BLaER1 (cell line): ENCODE data around the gene TIRAP.
A peak's percentile ranks its signal among the peaks of the same experiment; 100 is the strongest.
"Not testable (repeated sequence)": the region's sequence is repeated elsewhere in the genome, so short reads cannot be mapped to it uniquely, and the experiment has no call there.

Source experiments
- H3K27ac ChIP-seq: shearing (Covaris generic); formaldehyde crosslinking; 2 replicates; pipeline ENCODE4 v1.8.1; 2022
- H3K27me3 ChIP-seq: shearing (Covaris generic); formaldehyde crosslinking; 2 replicates; pipeline ENCODE4 v1.8.1; 2022
- H3K36me3 ChIP-seq: shearing (Covaris generic); formaldehyde crosslinking; 2 replicates; pipeline ENCODE4 v1.8.1; 2022
- H3K4me1 ChIP-seq: shearing (Covaris generic); formaldehyde crosslinking; 2 replicates; pipeline ENCODE4 v1.8.1; 2022
- H3K4me2 ChIP-seq: shearing (Covaris generic); formaldehyde crosslinking; 2 replicates; pipeline ENCODE4 v1.8.1; 2022
- H3K4me3 ChIP-seq: shearing (Covaris generic); formaldehyde crosslinking; 2 replicates; pipeline ENCODE4 v1.8.1; 2022
- H3K9ac ChIP-seq: shearing (Covaris generic); formaldehyde crosslinking; 2 replicates; pipeline ENCODE4 v1.8.1; 2022
- H3K9me3 ChIP-seq: shearing (Covaris generic); formaldehyde crosslinking; 2 replicates; pipeline ENCODE4 v1.8.1; 2022
- H4K20me1 ChIP-seq: shearing (Covaris generic); formaldehyde crosslinking; 2 replicates; pipeline ENCODE4 v1.8.1; 2022
- Cebpa-rat ChIP-seq: shearing (Covaris generic); IDR thresholded peaks from 2 replicates; pipeline ENCODE4 v1.8.1; 2022

TIRAP gene

DNA sequence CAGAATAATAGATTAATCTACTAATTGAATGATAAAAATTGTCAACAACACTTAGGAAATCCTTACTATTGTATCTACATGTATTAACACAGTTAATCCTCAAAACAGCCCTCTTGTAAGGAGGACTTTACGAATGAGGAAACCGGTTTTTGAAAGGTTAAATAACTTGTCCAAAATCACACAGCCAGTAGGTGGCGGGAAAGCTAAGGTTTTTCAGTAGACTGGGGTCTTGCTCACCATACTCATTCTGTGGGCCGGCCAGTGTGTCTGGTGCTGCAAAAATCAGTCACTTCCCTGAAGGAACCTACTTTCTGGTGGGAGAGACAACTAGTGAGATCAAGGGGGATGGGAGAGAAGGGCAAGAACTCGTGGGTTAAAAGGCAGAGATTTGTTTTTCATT, 24.8 kb downstream of the TIRAP start:
- Histone ChIP-seq H3K4me3 (no peak overlapping the region), H3K27ac (no peak overlapping the region), H3K27me3 (no peaks in the 10 kb centered on the region), H3K9ac (no peak overlapping the region), H3K4me2 (no peak overlapping the region), H3K4me1 (peaks cover 42% of the 10 kb centered on the region), H3K9me3 (no peaks in the 10 kb centered on the region), H4K20me1 (0 out of 2 replicates have a peak, but pooled peaks cover 15% of the 10 kb centered on the region), H3K36me3 (peaks cover 49% of the 10 kb centered on the region)
- TF ChIP-seq Cebpa-rat, result no peak

DNA sequence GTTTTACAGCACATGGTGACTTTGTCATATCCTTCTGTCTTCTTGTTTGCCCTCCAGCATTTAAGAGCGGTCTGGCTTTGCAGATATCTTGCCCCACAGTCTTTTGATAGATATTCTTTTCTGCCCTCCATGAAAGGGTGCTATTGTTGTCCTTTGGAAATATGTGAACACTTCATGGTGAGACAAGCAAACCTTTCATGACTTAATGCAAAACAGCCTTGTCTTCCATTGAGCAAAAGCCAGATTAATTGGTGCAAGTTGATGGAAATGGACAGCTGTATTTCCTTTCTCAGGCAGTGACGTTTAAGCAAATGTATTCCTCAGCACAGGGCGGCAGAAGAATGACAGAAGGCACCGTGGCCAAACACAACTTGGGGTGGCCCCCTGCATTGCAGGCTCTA, 25.4 kb downstream of the TIRAP start:
- no peak overlapping the region for H3K9ac ChIP-seq
- no peak overlapping the region for H3K27ac ChIP-seq
- no peaks in the 10 kb centered on the region for H3K27me3 ChIP-seq
- no peak overlapping the region for H3K4me3 ChIP-seq
- no peak for TF ChIP-seq Cebpa-rat
- H4K20me1 ChIP-seq, result 0 out of 2 replicates have a peak, but pooled peaks cover 15% of the 10 kb centered on the region
- H3K9me3 ChIP-seq, result no peaks in the 10 kb centered on the region
- peaks cover 55% of the 10 kb centered on the region for H3K36me3 ChIP-seq
- H3K4me2 ChIP-seq, result no peak overlapping the region
- H3K4me1 ChIP-seq, result peaks cover 37% of the 10 kb centered on the region

DNA sequence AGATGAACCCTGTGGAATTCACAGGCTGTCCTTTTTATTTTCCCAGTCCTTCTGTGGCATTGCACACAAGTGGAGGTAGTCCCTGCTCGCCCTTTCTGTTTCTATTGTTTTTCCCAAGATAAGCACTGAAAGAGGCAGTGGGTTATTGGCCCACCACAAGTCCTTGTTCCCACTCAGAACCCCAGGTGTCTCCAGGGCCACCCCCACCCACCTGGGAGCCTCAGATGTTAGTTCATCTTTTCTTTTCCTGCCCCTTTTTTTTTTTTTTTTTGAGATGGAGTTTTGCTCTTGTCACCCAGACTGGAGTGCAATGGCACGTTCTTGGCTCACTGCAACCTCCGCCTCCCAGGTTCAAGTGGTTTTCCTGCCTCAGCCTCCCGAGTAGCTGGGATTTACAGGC, 25.9 kb downstream of the TIRAP start:
- Histone ChIP-seq H3K4me1 (peaks cover 36% of the 10 kb centered on the region), H4K20me1 (0 out of 2 replicates have a peak, but pooled peaks cover 15% of the 10 kb centered on the region), H3K36me3 (peaks cover 60% of the 10 kb centered on the region)
- not testable (repeated sequence) for H3K27ac ChIP-seq, H3K4me2 ChIP-seq, H3K27me3 ChIP-seq, H3K9me3 ChIP-seq, H3K4me3 ChIP-seq, H3K9ac ChIP-seq

DNA sequence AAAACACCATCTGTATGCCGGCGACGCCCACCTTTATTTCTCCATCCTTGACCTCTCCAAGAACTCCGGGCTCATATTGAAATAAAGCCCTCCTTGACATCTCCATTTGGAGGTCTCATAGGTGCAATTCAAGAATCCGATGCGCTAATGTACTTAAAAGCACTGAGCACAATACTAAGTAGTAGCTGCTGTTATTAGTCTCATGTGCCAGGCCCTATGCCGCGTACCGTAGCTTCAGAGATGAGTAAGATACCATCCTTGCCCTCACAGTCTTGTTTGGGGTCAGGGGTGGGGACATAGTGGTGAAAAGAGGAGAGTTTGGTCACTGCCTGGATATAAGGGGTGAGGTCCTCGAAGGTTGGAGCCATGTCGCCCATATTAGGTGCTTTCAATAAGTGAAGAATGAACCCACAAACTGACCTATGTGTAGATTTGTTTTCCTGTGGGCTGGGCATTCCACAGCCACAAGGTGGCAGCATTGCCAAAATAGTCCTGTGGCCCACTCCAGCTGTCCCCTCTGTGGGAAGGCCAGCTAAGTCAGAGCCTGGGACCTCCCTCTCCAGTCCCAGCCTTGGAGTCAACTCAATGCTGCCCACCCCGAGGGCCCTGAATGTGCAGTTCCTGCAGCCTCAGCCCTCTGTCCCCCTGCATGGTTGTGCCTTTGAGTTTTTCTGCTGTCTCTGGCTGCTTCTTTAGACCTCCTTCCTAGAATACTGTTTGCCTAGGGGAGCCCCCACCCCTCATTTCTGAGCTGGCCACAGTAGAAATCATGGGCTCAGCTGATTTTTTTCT, 27.5 kb downstream of the TIRAP start:
- Histone ChIP-seq H3K4me3 (no peak overlapping the region), H3K27me3 (no peaks in the 10 kb centered on the region), H3K27ac (no peak overlapping the region), H3K4me2 (no peak overlapping the region), H4K20me1 (0 out of 2 replicates have a peak, but pooled peaks cover 15% of the 10 kb centered on the region), H3K9me3 (0 out of 2 replicates have a peak, but pooled peaks cover under 1% of the 10 kb centered on the region), H3K36me3 (peaks cover 75% of the 10 kb centered on the region), H3K4me1 (peaks cover 27% of the 10 kb centered on the region; the same call in 1 of the 2 replicates), H3K9ac (no peak overlapping the region)
- no peak for TF ChIP-seq Cebpa-rat

DNA sequence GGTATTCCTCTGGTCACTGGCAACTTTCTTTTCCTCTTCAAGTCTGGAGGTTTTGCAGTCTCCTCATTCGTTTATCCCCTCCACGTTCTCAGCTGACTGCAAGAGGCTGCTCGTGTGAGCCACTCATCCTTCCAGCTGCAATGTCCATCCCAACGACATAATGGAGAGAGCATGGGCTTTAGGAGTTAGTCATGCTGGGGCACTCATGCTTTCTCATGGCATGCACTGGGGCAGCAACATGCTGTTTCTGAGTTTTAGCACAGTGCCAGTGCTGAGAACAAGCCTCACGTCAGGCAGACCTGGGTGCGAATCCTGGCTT, 28.1 kb downstream of the TIRAP start:
- Histone ChIP-seq H3K9ac (no peak overlapping the region), H3K9me3 (peaks cover 6% of the 10 kb centered on the region), H3K27ac (no peak overlapping the region), H3K27me3 (no peaks in the 10 kb centered on the region), H4K20me1 (0 out of 2 replicates have a peak, but pooled peaks cover 15% of the 10 kb centered on the region), H3K4me2 (no peak overlapping the region), H3K36me3 (peaks cover 81% of the 10 kb centered on the region), H3K4me1 (peaks cover 22% of the 10 kb centered on the region; the same call in 1 of the 2 replicates), H3K4me3 (no peak overlapping the region)
- no peak for TF ChIP-seq Cebpa-rat

DNA sequence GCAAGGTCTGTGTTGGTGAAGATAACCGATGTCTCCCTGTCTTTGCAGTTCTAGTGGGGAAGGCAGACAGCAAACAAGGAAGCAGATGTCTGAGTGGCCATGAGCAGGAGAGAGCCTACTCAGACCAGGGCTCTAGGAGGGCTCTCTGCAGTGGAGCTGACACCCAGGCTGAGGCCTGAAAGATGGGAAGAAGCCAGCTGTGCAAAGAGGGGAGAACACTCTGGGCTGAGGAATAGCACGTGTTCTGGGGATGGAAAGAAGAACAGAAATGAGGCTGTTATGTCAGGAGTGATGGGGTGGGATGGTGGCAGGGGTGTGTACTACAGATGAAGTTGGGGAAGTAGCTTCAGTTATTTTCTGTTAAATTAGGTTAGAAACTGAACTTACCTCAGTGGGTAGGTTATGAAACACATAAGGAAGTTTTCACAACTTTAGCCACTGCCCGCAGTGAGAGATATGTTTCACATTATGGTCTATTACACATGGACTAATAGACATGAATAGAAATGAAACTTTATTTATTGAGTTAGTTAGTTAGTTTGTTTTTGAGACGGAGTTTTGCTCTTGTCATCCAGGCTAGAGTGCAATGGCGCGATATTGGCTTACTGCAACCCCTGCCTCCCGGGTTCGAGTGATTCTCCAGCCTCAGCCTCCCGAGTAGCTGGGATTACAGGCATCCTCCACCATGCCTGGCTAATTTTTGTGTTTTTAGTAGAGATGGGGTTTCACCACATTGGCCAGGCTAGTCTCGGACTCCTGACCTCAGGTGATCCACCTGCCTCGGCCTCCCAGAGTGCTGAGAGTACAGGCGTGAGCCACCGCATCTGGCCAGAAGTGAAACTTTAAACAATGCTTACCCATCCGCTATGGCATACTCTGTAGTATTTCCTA, 28.8 kb downstream of the TIRAP start:
- H3K4me1 ChIP-seq, result peaks cover 22% of the 10 kb centered on the region
- no peak overlapping the region for H3K4me3 ChIP-seq
- peaks cover 9% of the 10 kb centered on the region for H3K9me3 ChIP-seq
- H3K27ac ChIP-seq, result 0 out of 2 replicates have a peak overlapping the region, but pooled peaks have one; percentile 31
- 0 out of 2 replicates have a peak, but pooled peaks cover 15% of the 10 kb centered on the region for H4K20me1 ChIP-seq
- H3K36me3 ChIP-seq, result peaks cover 77% of the 10 kb centered on the region
- no peaks in the 10 kb centered on the region for H3K27me3 ChIP-seq
- H3K4me2 ChIP-seq, result no peak overlapping the region
- no peak overlapping the region for H3K9ac ChIP-seq
- TF ChIP-seq Cebpa-rat, result no peak

DNA sequence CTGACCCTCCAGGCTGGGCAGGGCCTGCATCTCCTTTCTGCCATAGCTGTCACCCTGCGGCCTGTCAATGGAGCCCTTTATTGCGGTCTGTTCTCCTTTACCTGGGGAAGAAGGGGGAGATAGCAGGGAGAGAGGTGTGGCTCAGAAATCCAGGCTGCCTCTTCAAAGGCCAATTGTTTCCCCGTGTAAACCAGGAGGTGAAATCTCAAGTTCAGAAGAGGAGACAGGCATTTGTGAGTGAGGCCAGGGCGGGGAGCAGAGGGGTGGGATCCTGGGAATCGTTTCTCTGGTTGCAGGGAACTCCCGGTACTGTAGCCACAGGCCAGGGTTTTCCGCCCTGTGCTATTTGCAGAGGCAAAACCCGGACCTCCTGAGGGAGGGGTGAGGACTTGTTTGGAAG, 30.1 kb downstream of the TIRAP start:
- no peak overlapping the region for H3K4me2 ChIP-seq
- H3K36me3 ChIP-seq, result peaks cover 75% of the 10 kb centered on the region
- no peaks in the 10 kb centered on the region for H3K27me3 ChIP-seq
- H3K27ac ChIP-seq, result no peak overlapping the region
- no peak overlapping the region for H3K9ac ChIP-seq
- peaks cover 9% of the 10 kb centered on the region for H3K9me3 ChIP-seq
- H4K20me1 ChIP-seq, result 0 out of 2 replicates have a peak, but pooled peaks cover 15% of the 10 kb centered on the region
- no peak overlapping the region for H3K4me3 ChIP-seq
- TF ChIP-seq Cebpa-rat, result no peak
- H3K4me1 ChIP-seq, result peaks cover 28% of the 10 kb centered on the region

DNA sequence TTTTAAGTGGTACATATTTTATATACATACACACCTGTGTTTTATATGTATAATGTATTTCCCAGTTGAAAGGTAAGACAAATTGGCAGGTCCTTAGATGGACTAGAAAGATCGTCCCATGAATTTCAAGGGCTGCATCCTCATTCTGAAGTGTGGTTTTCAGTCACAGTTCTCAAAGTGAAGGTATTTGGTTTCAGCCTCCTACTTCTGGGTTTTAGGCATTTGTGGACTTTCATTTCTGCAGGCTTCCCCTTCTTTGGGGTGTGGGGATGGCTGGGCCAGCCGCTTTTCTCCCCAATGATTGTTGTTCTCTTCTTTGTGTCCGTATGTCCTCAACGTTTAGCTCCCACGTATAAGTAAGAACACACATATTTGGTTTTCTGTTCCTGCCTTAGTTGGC, 30.9 kb downstream of the TIRAP start:
- no peak overlapping the region for H3K4me2 ChIP-seq
- peaks cover 9% of the 10 kb centered on the region for H3K9me3 ChIP-seq
- peaks cover 37% of the 10 kb centered on the region for H3K4me1 ChIP-seq
- no peaks in the 10 kb centered on the region for H3K27me3 ChIP-seq
- H3K4me3 ChIP-seq, result no peak overlapping the region
- peaks cover 66% of the 10 kb centered on the region for H3K36me3 ChIP-seq
- no peak overlapping the region for H3K27ac ChIP-seq
- 0 out of 2 replicates have a peak, but pooled peaks cover 15% of the 10 kb centered on the region for H4K20me1 ChIP-seq
- no peak overlapping the region for H3K9ac ChIP-seq
- TF ChIP-seq Cebpa-rat, result no peak

DNA sequence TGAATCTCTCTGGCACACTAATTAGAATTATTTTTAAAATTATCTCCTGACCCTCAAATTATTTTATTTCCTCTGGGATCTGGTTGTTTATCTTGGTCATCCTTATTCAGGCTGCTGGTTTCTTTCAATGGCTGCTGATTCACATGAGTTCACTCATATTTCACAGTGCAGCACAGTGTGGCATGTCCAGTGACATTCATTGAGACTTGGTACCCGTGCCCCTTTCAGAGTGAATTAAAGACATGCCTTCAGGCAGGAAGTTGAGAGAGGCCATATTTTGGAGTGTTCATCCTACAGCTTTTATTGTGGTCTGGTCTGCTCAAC, 34.5 kb downstream of the TIRAP start:
- Histone ChIP-seq H3K27ac (peak overlapping the region; percentile 79), H3K27me3 (no peaks in the 10 kb centered on the region), H4K20me1 (peaks cover 5% of the 10 kb centered on the region; the same call in 1 of the 2 replicates), H3K9ac (peak overlapping the region; percentile 66), H3K4me2 (peak overlapping the region; percentile 91), H3K4me3 (no peak overlapping the region), H3K9me3 (peaks cover 9% of the 10 kb centered on the region), H3K4me1 (peaks cover 49% of the 10 kb centered on the region), H3K36me3 (peaks cover 45% of the 10 kb centered on the region)
- no peak for TF ChIP-seq Cebpa-rat
